ENCODE results near the gene LPO. TPM values are rescaled to one million over a fixed set of nuclear protein-coding genes. Genes with fewer than 3 reads are reported as not detected.
A peak's percentile ranks its signal among the peaks of the same experiment; 100 is the strongest.

The LPO gene
- total and polyA plus RNA-seq, 2 donors, result 0.09 to 0.23 TPM

DNA sequence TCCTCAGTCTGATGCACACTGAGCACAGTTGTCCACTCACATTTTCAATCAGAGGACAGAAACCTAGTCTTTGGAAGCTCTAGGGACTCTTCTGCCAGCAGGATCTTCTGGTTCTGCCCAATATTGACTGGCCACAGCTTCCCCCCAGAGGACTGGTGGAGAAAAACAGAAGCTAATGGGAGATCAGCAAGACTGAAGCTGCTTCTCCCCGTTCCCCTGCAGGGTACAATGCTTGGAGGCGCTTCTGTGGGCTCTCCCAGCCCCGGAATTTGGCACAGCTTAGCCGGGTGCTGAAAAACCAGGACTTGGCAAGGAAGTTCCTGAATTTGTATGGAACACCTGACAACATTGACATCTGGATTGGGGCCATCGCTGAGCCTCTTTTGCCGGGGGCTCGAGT is 35.5 kb upstream of the LPO start:
- Histone ChIP-seq H3K9me3 (ENCODE audit: control insufficient read depth in 2 of 2, insufficient read depth in 1 of 2, low read length in 1 of 2) (no peaks in the 10 kb centered on the region), H3K36me3 (ENCODE audit: control insufficient read depth in 2 of 2, insufficient read depth in 2 of 2, low read length in 1 of 2) (peaks cover 0 to 12% of the 10 kb centered on the region in 2 donors), H3K27ac (ENCODE audit: low read depth in 1 of 2, low read length in 1 of 2) (no peak overlapping the region), H3K4me3 (ENCODE audit: low read length in 2 of 2) (no peak overlapping the region), H3K27me3 (ENCODE audit: control insufficient read depth in 2 of 2, insufficient read depth in 1 of 2, low read length in 1 of 2) (peaks cover 0 to 6% of the 10 kb centered on the region in 2 donors), H3K4me1 (ENCODE audit: control insufficient read depth in 2 of 2, insufficient read depth in 2 of 2, low read length in 2 of 2) (no peaks in the 10 kb centered on the region)
- 94% methylated on average over 7 of the region's 7 CpGs for WGBS
- no peak for DNase-seq (ENCODE audit: low read depth in 6 of 9, low spot score in 9 of 9)

DNA sequence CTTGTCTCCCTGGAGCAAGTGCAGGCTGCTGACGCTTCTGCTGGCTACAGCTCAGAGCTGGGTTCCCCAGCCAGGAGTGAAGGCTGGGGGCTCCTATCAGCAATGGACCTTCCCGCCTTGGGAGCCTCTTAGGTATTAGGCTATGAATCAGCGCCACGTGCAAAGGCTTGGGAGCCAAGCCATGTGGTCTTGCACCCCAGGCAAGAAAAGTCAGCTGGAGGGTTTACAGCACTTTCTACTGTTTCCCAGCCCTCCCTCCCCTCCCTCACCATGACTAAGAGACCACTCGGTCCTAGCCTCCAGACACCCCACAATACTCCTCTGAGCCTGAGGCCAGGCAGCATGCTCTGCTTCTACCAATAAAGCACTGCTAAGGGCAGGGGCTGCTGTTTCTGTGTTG is 33.6 kb upstream of the LPO start:
- H3K4me3 ChIP-seq (ENCODE audit: low read length in 2 of 2), result no peak overlapping the region
- H3K36me3 ChIP-seq (ENCODE audit: control insufficient read depth in 2 of 2, insufficient read depth in 2 of 2, low read length in 1 of 2), result peaks cover 0 to 16% of the 10 kb centered on the region in 2 donors
- peaks cover 0 to 4% of the 10 kb centered on the region in 2 donors for H3K27me3 ChIP-seq (ENCODE audit: control insufficient read depth in 2 of 2, insufficient read depth in 1 of 2, low read length in 1 of 2)
- H3K9me3 ChIP-seq (ENCODE audit: control insufficient read depth in 2 of 2, insufficient read depth in 1 of 2, low read length in 1 of 2), result no peaks in the 10 kb centered on the region
- DNase-seq (ENCODE audit: low read depth in 6 of 9, low spot score in 9 of 9), result no peak
- H3K4me1 ChIP-seq (ENCODE audit: control insufficient read depth in 2 of 2, insufficient read depth in 2 of 2, low read length in 2 of 2), result no peaks in the 10 kb centered on the region
- H3K27ac ChIP-seq (ENCODE audit: low read depth in 1 of 2, low read length in 1 of 2), result no peak overlapping the region
- 98% methylated on average over 5 of the region's 5 CpGs for WGBS

- Histone ChIP-seq H3K4me3 (ENCODE audit: low read length in 2 of 2) (no peak overlapping the region), H3K27me3 (ENCODE audit: control insufficient read depth in 2 of 2, insufficient read depth in 1 of 2, low read length in 1 of 2) (no peaks in the 10 kb centered on the region), H3K4me1 (ENCODE audit: control insufficient read depth in 2 of 2, insufficient read depth in 2 of 2, low read length in 2 of 2) (no peaks in the 10 kb centered on the region), H3K9me3 (ENCODE audit: control insufficient read depth in 2 of 2, insufficient read depth in 1 of 2, low read length in 1 of 2) (no peaks in the 10 kb centered on the region), H3K27ac (ENCODE audit: low read depth in 1 of 2, low read length in 1 of 2) (no peak overlapping the region), H3K36me3 (ENCODE audit: control insufficient read depth in 2 of 2, insufficient read depth in 2 of 2, low read length in 1 of 2) (peaks cover 0 to 25% of the 10 kb centered on the region in 2 donors)
- WGBS, result 97% methylated on average over 11 of the region's 11 CpGs
- no peak for DNase-seq (ENCODE audit: low read depth in 6 of 9, low spot score in 9 of 9)
Measured at GRCh38 chr17:58205936-58206335, 32.4 kb upstream of the LPO start.

DNA sequence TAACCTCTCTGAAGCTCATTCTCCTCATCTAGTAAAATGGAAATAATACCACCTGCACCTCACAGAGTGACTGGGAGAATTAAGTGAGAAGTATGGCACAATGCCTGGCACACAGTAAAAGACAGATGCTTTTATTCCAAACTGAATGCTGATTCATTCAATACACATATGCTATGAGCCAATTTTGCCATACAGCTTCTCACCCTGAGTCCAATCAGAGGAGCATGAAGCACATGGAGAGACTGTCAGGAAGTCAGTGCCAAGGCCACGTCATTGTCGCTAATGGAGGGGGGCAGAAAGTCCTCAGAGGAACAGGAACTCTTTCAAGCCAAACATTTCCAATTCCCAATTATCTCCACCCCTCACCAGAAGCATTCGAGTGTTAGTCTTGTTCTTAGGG is 30.9 kb upstream of the LPO start:
- no peak for DNase-seq (ENCODE audit: low read depth in 6 of 9, low spot score in 9 of 9)

DNA sequence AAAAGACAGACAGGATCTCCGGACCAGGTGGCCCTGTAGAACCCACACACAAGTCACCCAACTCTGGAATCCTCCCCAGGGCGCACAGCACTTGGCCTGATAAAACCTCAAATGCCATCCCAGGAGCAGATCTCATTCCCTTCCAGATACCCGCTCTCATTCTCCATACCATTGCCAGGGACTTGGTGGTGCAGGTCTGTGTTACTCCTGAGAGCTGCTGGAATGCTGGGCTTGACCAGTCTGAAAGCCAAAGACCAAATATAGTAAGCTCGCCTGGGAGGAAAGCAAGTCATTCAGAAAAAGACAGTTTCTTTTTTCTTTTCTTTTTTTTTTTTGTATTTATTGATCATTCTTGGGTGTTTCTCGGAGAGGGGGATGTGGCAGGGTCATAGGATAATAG is 30.0 kb upstream of the LPO start:
- Histone ChIP-seq H3K27me3 (ENCODE audit: control insufficient read depth in 2 of 2, insufficient read depth in 1 of 2, low read length in 1 of 2) (no peaks in the 10 kb centered on the region), H3K27ac (ENCODE audit: low read depth in 1 of 2, low read length in 1 of 2) (no peak overlapping the region), H3K4me1 (ENCODE audit: control insufficient read depth in 2 of 2, insufficient read depth in 2 of 2, low read length in 2 of 2) (no peaks in the 10 kb centered on the region), H3K4me3 (ENCODE audit: low read length in 2 of 2) (no peak overlapping the region), H3K9me3 (ENCODE audit: control insufficient read depth in 2 of 2, insufficient read depth in 1 of 2, low read length in 1 of 2) (no peaks in the 10 kb centered on the region), H3K36me3 (ENCODE audit: control insufficient read depth in 2 of 2, insufficient read depth in 2 of 2, low read length in 1 of 2) (peaks cover 0 to 39% of the 10 kb centered on the region in 2 donors)
- 96% methylated on average over 5 of the region's 5 CpGs for WGBS
- DNase-seq (ENCODE audit: low read depth in 6 of 9, low spot score in 9 of 9), result no peak

More for the DNA sequence above, 30.9 kb upstream of the LPO start:
- no peak overlapping the region for H3K27ac ChIP-seq (ENCODE audit: low read depth in 1 of 2, low read length in 1 of 2)
- no peak overlapping the region for H3K4me3 ChIP-seq (ENCODE audit: low read length in 2 of 2)
- 96% methylated on average over 3 of the region's 3 CpGs for WGBS
- no peaks in the 10 kb centered on the region for H3K4me1 ChIP-seq (ENCODE audit: control insufficient read depth in 2 of 2, insufficient read depth in 2 of 2, low read length in 2 of 2)
- no peaks in the 10 kb centered on the region for H3K9me3 ChIP-seq (ENCODE audit: control insufficient read depth in 2 of 2, insufficient read depth in 1 of 2, low read length in 1 of 2)
- H3K36me3 ChIP-seq (ENCODE audit: control insufficient read depth in 2 of 2, insufficient read depth in 2 of 2, low read length in 1 of 2), result peaks cover 0 to 30% of the 10 kb centered on the region in 2 donors
- no peaks in the 10 kb centered on the region for H3K27me3 ChIP-seq (ENCODE audit: control insufficient read depth in 2 of 2, insufficient read depth in 1 of 2, low read length in 1 of 2)

DNA sequence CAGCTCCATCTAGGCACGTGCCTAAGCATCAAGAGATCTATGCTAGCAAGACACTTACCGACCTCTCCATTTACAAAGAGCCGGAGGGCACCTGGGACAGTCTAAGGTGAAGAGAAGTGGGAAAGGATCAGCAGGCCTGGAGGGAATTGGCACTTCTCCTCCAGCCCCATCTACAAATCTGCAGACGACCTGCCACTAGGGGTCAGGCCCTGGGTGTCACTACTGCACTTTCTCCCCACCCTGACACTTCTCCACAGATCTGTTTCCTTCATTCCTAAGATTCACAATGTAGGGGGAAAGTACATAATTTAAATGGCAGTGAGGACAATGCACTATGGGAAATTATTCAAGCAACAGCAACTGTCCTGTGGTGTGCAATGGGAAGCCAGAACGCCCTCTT is 27.5 kb upstream of the LPO start:
- DNase-seq (ENCODE audit: low read depth in 6 of 9, low spot score in 9 of 9), result no peak
- Histone ChIP-seq H3K36me3 (ENCODE audit: control insufficient read depth in 2 of 2, insufficient read depth in 2 of 2, low read length in 1 of 2) (peaks cover 5 to 37% of the 10 kb centered on the region in 2 donors), H3K9me3 (ENCODE audit: control insufficient read depth in 2 of 2, insufficient read depth in 1 of 2, low read length in 1 of 2) (no peaks in the 10 kb centered on the region), H3K27ac (ENCODE audit: low read depth in 1 of 2, low read length in 1 of 2) (no peak overlapping the region), H3K27me3 (ENCODE audit: control insufficient read depth in 2 of 2, insufficient read depth in 1 of 2, low read length in 1 of 2) (no peaks in the 10 kb centered on the region), H3K4me3 (ENCODE audit: low read length in 2 of 2) (no peak overlapping the region), H3K4me1 (ENCODE audit: control insufficient read depth in 2 of 2, insufficient read depth in 2 of 2, low read length in 2 of 2) (no peaks in the 10 kb centered on the region)
- WGBS, result 94% methylated on average over 5 of the region's 5 CpGs

- Histone ChIP-seq H3K9me3 (ENCODE audit: control insufficient read depth in 2 of 2, insufficient read depth in 1 of 2, low read length in 1 of 2) (no peaks in the 10 kb centered on the region), H3K36me3 (ENCODE audit: control insufficient read depth in 2 of 2, insufficient read depth in 2 of 2, low read length in 1 of 2) (peaks cover 8 to 16% of the 10 kb centered on the region in 2 donors), H3K27me3 (ENCODE audit: control insufficient read depth in 2 of 2, insufficient read depth in 1 of 2, low read length in 1 of 2) (no peaks in the 10 kb centered on the region), H3K4me3 (ENCODE audit: low read length in 2 of 2) (no peak overlapping the region), H3K4me1 (ENCODE audit: control insufficient read depth in 2 of 2, insufficient read depth in 2 of 2, low read length in 2 of 2) (peaks cover 5 to 13% of the 10 kb centered on the region in 2 donors), H3K27ac (ENCODE audit: low read depth in 1 of 2, low read length in 1 of 2) (no peak overlapping the region)
- DNase-seq (ENCODE audit: low read depth in 6 of 9, low spot score in 9 of 9), result no peak
Measured at GRCh38 chr17:58215685-58216084, 22.7 kb upstream of the LPO start.

DNA sequence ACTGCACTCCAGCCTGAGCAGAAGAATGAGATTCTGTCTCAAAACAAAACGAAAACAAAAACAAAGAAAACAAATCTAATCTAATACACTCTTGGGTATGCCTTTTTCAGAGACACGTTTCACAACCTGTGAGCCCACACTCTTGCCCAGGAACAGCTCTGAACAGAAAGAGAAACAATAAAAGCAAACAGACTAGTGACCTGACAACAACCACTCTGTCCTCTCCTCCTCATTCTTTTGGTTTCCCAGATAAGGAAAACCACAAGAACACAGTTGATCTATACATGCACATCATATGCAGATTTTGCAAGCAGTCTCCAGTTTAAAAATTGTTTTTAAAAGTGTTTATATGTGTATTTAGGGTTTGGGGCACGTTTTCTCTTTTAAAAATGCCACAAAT is 20.6 kb upstream of the LPO start:
- Histone ChIP-seq H3K36me3 (ENCODE audit: control insufficient read depth in 2 of 2, insufficient read depth in 2 of 2, low read length in 1 of 2) (peaks cover 7 to 8% of the 10 kb centered on the region in 2 donors), H3K4me1 (ENCODE audit: control insufficient read depth in 2 of 2, insufficient read depth in 2 of 2, low read length in 2 of 2) (peaks cover 5 to 13% of the 10 kb centered on the region in 2 donors), H3K4me3 (ENCODE audit: low read length in 2 of 2) (no peak overlapping the region), H3K27ac (ENCODE audit: low read depth in 1 of 2, low read length in 1 of 2) (no peak overlapping the region), H3K27me3 (ENCODE audit: control insufficient read depth in 2 of 2, insufficient read depth in 1 of 2, low read length in 1 of 2) (no peaks in the 10 kb centered on the region), H3K9me3 (ENCODE audit: control insufficient read depth in 2 of 2, insufficient read depth in 1 of 2, low read length in 1 of 2) (no peaks in the 10 kb centered on the region)
- DNase-seq (ENCODE audit: low read depth in 6 of 9, low spot score in 9 of 9), result no peak
- WGBS, result 94% methylated on average over 3 of the region's 3 CpGs

- peak within 1 kb of the TSS; percentile 69 to 73 for H3K4me3 ChIP-seq (ENCODE audit: low read length in 2 of 2)
- H3K4me1 ChIP-seq (ENCODE audit: control insufficient read depth in 2 of 2, insufficient read depth in 2 of 2, low read length in 2 of 2), result peaks cover 5 to 13% of the 10 kb centered on the region in 2 donors
- peak; percentile 81 to 95 (median 87) for DNase-seq (ENCODE audit: low read depth in 6 of 9, low spot score in 9 of 9)
- H3K27me3 ChIP-seq (ENCODE audit: control insufficient read depth in 2 of 2, insufficient read depth in 1 of 2, low read length in 1 of 2), result no peaks in the 10 kb centered on the region
- H3K36me3 ChIP-seq (ENCODE audit: control insufficient read depth in 2 of 2, insufficient read depth in 2 of 2, low read length in 1 of 2), result peaks cover 0 to 8% of the 10 kb centered on the region in 2 donors
- 4% methylated on average over 56 of the region's 56 CpGs for WGBS
- peak within 1 kb of the TSS; percentile 59 to 81 for H3K27ac ChIP-seq (ENCODE audit: low read depth in 1 of 2, low read length in 1 of 2)
- no peaks in the 10 kb centered on the region for H3K9me3 ChIP-seq (ENCODE audit: control insufficient read depth in 2 of 2, insufficient read depth in 1 of 2, low read length in 1 of 2)
Measured at GRCh38 chr17:58219007-58219788, 19.2 kb upstream of the LPO start, which contains the start of gene MKS1. TSS of gene MKS1 (minus strand) at chr17:58219255. CDS start at chr17:58219230, 25 bp downstream.

All from thymus (tissue), 11 donors.